H4 (cell line): ENCODE data around the gene CRNN. TPM values are rescaled to one million over a fixed set of nuclear protein-coding genes. Genes with fewer than 3 reads are reported as not detected.

Experiments used
- DNase-seq: peaks from one replicate; pipeline ENCODE4 v3.0.0-alpha.2; 2015; ENCODE audit warnings: low spot score
- total RNA-seq: library from RNA; depleted of rRNA; stranded (reverse); fragments of >200 nt; shearing (Covaris generic); gene quantifications from 2 replicates; pipeline ENCODE4 v1.2.3, GENCODE V29; 2014; rRNA removed

The CRNN gene
- total RNA-seq, 1 experiment from 2014 or later: not detected

DNA sequence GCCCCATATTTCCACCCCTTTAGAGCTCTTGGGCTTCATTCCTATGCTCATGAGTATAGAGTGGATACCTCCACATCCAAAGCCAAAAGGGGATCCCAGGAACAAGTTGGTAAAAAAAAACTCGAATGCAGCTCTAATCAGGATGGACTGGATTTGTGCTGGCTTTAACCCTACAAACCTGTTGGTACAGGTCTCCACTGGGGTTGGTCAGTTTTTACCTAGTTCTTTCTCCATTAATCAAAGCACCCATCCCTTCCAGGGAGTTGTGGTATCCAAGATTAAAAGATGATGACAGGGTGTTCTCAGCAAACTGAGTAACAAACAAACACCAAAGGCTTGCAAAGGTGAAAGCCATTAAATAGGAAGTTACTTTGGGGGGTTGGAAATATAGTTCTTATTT, 5.9 kb upstream of the CRNN start:
- DNase-seq: no peak

DNA sequence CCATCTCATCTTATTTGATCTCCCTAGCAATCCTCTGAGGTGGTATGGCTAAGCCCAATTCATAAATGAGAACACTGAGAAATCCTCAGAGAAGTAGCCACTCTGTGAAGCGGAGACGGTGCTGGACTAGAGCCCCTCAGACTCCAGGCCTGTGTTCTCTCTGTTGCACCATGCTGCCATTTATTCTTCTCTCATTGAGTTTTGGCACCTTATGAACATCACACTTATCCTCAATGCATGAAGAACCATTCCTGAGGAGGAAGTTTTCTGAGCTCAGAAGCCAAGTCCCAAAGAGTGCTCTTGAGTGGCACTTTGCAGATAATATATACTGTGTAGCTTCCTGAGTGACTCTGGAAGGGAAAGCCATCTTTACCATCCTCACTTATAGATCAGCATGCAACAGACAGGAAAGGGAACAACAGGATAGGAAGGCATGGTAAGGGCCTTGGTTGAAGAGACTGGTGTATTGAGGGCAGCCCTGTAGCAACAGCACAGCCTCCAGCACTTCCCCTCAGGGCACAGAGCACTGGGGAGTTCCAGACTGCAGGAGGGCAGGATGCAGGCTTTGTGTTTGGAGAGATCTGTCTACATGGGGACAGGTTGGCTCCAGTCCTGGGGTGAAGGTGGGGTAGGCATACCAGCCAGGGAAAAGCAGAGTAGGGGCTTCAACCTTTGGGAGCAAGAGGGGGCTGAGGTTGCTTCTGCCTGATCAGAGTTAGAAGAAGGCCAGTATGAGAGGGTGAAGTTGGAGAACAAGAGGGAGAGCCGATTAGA, 1.6 kb upstream of the CRNN start:
- no peak for DNase-seq

GRCh38 chr1:152412756-152413155, 1.3 kb downstream of the CRNN start:
- no peak for DNase-seq

DNA sequence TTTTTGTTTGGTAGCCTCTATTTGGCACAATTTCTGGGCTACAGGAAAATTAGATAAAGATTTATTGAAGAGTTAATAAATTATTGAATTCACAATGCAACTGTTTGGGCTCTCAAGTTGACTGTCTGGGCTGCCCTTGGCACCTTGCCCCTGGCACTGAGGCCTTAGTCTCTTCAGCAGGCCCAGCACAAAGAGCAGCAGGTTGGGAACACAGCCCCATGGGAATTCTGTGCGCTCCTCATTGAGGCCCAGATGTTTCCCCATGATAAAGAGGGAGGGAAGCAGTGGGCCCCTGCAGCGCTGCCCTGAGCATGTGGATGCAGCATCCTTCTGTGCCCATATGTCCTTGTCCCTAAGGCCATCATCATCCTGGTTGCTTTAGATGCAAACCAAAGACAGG, 2.9 kb downstream of the CRNN start:
- no peak for DNase-seq

- DNase-seq: no peak
Observed at GRCh38 chr1:152410599-152410998, 3.5 kb downstream of the CRNN start.

DNA sequence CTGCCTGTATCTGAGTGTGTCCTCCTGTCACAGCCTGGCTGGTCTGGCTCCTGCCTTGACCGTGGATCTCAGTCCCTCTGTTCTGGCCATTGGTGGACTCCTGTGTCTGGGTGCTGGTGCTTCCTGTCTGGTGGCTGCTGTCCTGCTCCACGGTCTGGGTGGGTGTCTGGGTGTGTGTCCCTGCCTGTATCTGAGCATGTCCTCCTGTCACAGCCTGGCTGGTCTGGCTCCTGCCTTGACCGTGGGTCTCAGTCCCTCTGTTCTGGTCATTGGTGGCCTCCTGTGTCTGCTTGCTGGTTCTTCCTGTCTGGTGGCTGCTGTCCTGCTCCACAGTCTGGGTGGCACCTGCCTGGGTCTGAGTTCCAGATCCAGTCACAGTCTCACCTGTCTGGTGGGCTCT, 4.0 kb downstream of the CRNN start:
- no peak for DNase-seq

DNA sequence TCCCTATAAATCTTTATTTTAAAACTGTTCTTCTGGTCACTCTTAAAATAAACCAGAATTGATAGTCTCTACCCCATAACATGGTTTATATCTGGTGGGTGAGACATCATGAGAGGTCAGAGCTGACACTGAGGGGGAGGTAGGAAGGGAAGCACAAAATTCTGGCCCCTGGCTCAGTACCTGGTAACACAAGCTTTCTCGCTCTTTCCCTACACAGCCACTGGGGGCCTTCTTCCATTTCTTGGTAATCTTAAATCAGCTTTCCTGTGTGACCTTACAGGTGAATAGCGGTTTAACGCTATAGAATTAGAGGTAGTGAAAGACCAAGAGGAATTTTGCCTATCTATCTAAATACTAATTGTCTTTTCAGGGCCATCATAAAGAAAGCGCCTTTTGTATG, 5.4 kb downstream of the CRNN start:
- DNase-seq: no peak

- DNase-seq: peak; percentile 13
Observed at GRCh38 chr1:152398812-152399698, 15.0 kb downstream of the CRNN start.

- no peak for DNase-seq
Observed at GRCh38 chr1:152397474-152397873, 16.6 kb downstream of the CRNN start.

DNA sequence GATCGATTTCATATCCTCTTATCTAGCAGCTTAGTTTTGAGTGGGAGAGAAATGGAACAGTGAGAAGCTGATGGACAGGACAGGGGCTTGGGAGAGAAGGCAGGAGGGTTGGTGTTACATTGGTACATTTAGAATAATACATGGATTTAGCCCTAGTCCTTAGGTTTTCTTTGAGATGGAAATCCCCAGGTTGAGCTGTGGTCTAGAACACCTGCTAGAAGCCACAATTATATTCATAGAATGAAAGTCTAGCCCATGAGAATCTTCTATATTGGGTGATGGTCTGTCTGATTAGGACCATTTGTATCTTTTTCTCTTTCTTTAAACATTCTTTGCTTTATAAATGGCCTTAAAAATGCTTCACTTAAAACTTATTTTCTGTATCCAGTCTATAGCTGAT, 19.9 kb downstream of the CRNN start:
- no peak for DNase-seq

DNA sequence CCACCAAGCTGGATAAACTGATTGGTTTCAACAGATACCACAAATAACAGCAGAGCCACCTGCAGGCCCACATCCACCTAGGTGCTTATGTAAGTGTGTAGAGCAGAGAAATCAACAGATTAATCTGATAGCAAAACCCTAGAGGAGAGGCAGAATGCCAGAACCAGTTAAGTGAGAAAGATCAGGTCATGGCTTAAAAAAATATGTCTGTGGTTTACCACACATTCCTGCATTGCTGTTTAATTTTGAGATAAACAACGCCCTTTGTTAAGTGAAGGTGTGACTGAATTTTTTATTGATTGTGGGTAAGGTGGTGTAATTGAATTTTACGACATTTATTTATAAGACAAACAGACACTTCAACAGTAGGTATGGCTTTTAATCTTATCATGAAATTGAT, 21.2 kb downstream of the CRNN start:
- no peak for DNase-seq

- no peak for DNase-seq
Observed at GRCh38 chr1:152388889-152389288, 25.2 kb downstream of the CRNN start.

DNA sequence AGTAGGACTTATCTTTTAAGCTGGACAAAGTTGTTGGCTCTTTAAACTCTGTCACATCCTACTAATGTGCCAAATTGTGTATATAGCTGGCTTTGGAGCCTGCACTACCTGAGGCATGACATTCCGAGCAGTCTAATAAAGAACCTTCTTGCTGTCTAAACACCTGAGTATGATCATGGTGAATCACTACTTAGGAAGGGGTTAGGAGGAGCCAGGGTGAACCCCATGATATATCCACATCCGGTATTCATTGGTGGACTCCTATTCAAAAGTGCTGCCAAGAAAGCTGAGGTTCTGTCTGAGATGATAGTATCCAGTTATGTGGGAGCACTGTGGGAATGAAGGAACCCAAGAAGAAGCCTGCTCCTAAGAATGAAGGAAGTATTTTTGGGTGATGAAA, 27.1 kb downstream of the CRNN start:
- no peak for DNase-seq

GRCh38 chr1:152380932-152381331, 33.1 kb downstream of the CRNN start:
- no peak for DNase-seq

DNA sequence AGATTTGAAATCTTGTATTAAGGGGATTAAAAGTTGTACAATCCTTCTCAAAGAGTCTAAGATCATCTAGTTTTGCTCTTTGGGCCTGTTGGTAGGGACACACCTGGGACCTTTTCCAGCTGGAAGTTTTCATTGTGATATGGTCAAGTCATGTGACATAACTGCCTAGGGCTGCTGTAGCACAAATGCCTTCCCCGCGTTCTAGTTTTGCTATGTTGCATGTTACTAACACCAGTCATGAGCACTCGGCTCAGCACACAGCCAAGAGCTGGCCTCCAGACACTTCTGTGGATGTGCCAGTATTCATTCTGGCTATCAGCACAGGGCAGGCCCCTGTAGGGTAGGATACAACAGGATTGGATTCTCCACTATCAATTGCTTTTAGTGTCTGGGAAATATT, 39.6 kb downstream of the CRNN start:
- no peak for DNase-seq

DNA sequence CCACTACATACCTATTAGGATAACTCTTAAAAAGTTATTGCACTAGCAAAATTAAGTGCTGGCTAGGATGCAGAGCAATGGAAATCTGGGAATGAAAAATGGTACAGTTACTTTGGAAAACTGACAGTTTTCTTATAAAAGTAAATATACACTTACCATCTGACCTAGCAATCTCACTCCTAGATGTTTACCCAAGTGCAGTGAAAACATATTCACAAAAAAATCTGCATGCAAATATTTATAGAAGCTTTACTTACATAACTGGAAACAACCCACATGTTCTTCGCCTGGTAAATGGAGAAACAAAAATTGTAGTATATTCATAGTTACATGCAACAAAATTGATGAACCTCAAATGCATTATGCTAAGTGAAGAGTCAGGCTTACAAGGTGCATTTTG, 41.4 kb downstream of the CRNN start:
- no peak for DNase-seq

DNA sequence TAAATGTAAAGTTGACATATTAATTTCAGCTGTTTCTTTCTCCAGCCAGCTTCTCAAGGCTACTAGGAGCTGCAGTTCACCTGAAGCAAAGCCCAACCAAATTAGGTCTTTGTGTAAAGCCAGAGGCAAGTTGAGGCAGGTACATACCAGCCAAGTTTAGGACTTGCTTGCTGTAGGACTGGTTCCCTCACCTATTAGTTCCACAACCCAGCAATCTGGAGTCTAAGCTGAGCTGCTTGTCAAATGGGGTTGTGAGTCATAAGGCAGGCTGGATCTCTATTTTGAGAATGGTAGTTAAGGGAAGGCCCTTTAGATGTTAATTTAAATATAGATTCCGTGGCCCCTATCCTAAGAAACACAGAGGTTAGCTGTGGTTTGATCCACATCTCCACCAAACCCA, 46.6 kb downstream of the CRNN start:
- no peak for DNase-seq

- DNase-seq: no peak
Observed at GRCh38 chr1:152359906-152360305, 54.2 kb downstream of the CRNN start, which contains the start of gene FLG2. Gene FLG2, minus strand, starts transcription at chr1:152360006. Its CDS starts 1,122 bp downstream, at chr1:152358884.

Other genes starting within 250 kb of the CRNN start
- gene HRNR, start 190.1 kb downstream of the CRNN start, total RNA-seq: not detected in 2 replicates
- gene FLG, start 89.0 kb downstream of the CRNN start, total RNA-seq: 0.10 and 0.35 TPM in 2 replicates
- gene FLG2, start 54.3 kb downstream of the CRNN start, total RNA-seq: not detected in 2 replicates
- gene LCE5A, start 96.5 kb upstream of the CRNN start, total RNA-seq: not detected in 2 replicates
- gene CRCT1, start 100.2 kb upstream of the CRNN start, total RNA-seq: not detected in 2 replicates
- gene LCE3E, start 152.5 kb upstream of the CRNN start, total RNA-seq: not detected in 2 replicates
- not detected in 2 replicates for gene LCE3D, start 166.3 kb upstream of the CRNN start, total RNA-seq
- not detected in 2 replicates for gene LCE3C, start 186.0 kb upstream of the CRNN start, total RNA-seq
- gene LCE3B, start 199.5 kb upstream of the CRNN start, total RNA-seq: not detected in 2 replicates
- not detected in 2 replicates for gene LCE3A, start 208.8 kb upstream of the CRNN start, total RNA-seq
- gene LCE2D, start 249.1 kb upstream of the CRNN start, total RNA-seq: not detected in 2 replicates